Parathyroid adenoma (tissue), 2 donors: ENCODE measurements around the gene SLC22A16.

Experiments
- H2AFZ ChIP-seq: fragments of 300-600 bp; sonication (generic); one replicate; pipeline ENCODE4 v1.7.0; 2017; ENCODE audit warnings: antibody characterized with exemption, mild to moderate bottlenecking
- H3K27ac ChIP-seq: fragments of 300-600 bp; sonication (generic); one replicate; pipeline ENCODE4 v1.7.0; 2017
- H3K27me3 ChIP-seq: fragments of 300-600 bp; sonication (generic); one replicate; pipeline ENCODE4 v1.7.0; 2017; ENCODE audit warnings: low read length; ENCODE audit not compliant: control insufficient read depth, insufficient read depth
- H3K36me3 ChIP-seq: fragments of 300-600 bp; sonication (generic); one replicate; pipeline ENCODE4 v1.7.0; 2017; ENCODE audit warnings: low read length; ENCODE audit not compliant: control insufficient read depth, insufficient read depth
- H3K4me1 ChIP-seq: fragments of 300-600 bp; sonication (generic); one replicate; pipeline ENCODE4 v1.7.0; 2017; ENCODE audit warnings: control low read depth
- H3K4me2 ChIP-seq: fragments of 300-600 bp; sonication (generic); one replicate; pipeline ENCODE4 v1.7.0; 2017; ENCODE audit warnings: low read length
- H3K4me3 ChIP-seq: fragments of 300-600 bp; sonication (generic); one replicate; pipeline ENCODE4 v1.7.0; 2017; ENCODE audit warnings: low read depth, low read length
- H3K79me2 ChIP-seq: fragments of 300-600 bp; sonication (generic); one replicate; pipeline ENCODE4 v1.7.0; 2017; ENCODE audit warnings: control low read depth
- H3K9ac ChIP-seq: fragments of 300-600 bp; sonication (generic); one replicate; pipeline ENCODE4 v1.7.0; 2017; ENCODE audit warnings: mild to moderate bottlenecking
- H3K9me3 ChIP-seq: fragments of 300-600 bp; sonication (generic); one replicate; pipeline ENCODE4 v1.7.0; 2017; ENCODE audit warnings: low read length; ENCODE audit not compliant: control insufficient read depth
- TF ChIP-seq, protein P1 (sequence below): fragments of 300-600 bp; sonication (generic); IDR thresholded peaks from one replicate; pipeline ENCODE4 v1.7.0; 2017; ENCODE audit warnings: antibody characterized with exemption, mild to moderate bottlenecking
- donor health status: primary hyperparathyroidism.

SLC22A16 gene

DNA sequence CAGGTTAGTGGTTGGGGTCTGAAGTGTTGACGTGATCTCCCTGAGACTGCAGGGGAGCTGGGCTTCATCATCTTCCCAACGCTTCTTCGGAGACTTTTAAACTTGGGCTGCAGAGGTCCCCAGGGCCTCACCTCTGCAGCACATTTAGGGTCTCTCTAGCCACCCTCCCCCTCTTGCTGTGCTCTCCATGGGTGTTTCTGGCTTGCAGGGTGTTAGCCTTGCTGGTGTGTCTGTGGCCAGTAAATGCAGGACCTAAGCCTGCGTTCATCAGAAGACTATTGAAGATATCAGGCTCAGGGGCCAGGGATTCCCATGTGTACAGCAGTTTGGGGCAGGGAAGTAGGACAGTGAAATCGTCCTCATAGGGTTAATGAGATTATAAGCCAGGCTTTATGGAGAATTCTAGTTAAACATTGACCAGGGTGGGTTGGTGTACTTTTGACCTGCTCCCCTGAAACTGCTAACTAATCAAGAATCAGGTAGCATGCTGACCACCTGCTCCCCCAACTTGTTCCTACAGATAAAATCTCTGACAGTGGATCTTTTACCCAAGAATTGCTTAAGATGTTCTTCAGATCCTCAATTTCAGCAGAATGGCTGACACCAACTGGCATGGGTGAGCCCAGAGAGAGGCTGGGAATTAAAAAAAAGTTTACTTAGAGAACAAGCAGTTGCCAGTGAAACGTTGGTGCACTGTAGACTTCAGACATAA lies 57.2 kb downstream of the SLC22A16 start:
- H3K9me3 ChIP-seq: no peaks in the 10 kb centered on the region
- TF ChIP-seq, protein P1, sequence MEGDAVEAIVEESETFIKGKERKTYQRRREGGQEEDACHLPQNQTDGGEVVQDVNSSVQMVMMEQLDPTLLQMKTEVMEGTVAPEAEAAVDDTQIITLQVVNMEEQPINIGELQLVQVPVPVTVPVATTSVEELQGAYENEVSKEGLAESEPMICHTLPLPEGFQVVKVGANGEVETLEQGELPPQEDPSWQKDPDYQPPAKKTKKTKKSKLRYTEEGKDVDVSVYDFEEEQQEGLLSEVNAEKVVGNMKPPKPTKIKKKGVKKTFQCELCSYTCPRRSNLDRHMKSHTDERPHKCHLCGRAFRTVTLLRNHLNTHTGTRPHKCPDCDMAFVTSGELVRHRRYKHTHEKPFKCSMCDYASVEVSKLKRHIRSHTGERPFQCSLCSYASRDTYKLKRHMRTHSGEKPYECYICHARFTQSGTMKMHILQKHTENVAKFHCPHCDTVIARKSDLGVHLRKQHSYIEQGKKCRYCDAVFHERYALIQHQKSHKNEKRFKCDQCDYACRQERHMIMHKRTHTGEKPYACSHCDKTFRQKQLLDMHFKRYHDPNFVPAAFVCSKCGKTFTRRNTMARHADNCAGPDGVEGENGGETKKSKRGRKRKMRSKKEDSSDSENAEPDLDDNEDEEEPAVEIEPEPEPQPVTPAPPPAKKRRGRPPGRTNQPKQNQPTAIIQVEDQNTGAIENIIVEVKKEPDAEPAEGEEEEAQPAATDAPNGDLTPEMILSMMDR: no peak
- peaks cover 12% of the 10 kb centered on the region for H3K4me1 ChIP-seq
- no peaks in the 10 kb centered on the region for H3K79me2 ChIP-seq
- no peak overlapping the region for H3K9ac ChIP-seq
- H3K4me2 ChIP-seq: no peak overlapping the region
- H3K27me3 ChIP-seq: no peaks in the 10 kb centered on the region
- H3K4me3 ChIP-seq: no peak overlapping the region
- no peak overlapping the region for H2AFZ ChIP-seq
- no peaks in the 10 kb centered on the region for H3K36me3 ChIP-seq
- no peak overlapping the region for H3K27ac ChIP-seq

GRCh38 chr6:110418594-110418993 lies 57.8 kb downstream of the SLC22A16 start:
- Histone ChIP-seq H3K9ac (no peak overlapping the region), H3K79me2 (no peaks in the 10 kb centered on the region), H3K4me3 (no peak overlapping the region), H3K36me3 (no peaks in the 10 kb centered on the region), H3K9me3 (no peaks in the 10 kb centered on the region), H3K27ac (no peak overlapping the region), H3K27me3 (no peaks in the 10 kb centered on the region), H3K4me1 (peaks cover 12% of the 10 kb centered on the region), H3K4me2 (no peak overlapping the region), H2AFZ (no peak overlapping the region)
- TF ChIP-seq, protein P1: no peak

DNA sequence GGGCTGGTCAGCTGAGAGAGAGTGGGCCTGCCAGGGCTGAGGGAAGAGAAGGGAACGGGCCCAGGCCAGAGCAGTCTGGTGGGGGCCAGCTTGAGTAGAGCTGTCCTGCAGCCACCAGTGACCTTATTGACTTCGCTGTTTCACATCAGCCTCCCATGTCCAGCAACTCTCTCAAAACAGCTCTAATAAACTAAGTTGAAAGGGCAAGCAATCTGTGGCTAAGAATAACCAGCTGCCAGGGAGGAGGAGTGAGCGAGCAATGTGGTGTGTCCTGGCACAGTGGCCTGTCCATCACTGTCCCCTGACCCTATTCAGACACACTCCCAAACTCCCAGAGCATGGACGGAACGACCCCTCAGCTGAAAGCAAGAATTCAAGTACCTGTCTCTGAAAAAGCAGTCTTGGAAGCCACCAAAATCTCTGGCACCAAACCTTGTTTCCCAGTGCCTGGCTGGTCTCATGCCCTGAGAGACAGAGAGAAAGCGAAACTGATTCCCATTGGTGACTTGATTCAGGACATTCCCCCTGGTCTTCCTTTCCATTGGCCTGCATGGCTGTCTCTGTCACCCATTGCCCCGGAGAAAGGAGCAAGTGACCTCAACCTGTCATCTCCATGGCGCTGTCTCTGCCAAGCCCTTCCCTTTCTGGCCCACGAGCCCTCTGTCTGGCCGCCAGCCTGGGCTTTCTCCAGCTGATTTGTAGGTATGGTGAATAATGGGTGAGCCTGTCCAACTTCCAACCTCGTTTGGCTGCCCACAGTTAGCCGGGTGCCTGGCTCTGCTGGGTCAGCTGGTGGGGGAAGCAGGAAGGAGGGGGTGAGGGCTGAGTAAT lies 61.1 kb downstream of the SLC22A16 start, which contains the start of gene DDO:
DDO (minus strand) TSS at position 490 of the 831 bp plus-strand sequence. CDS start 2,113 bp downstream, outside the sequence.
- H2AFZ ChIP-seq: peak within 1 kb of the TSS; percentile 88
- H3K79me2 ChIP-seq: no peaks in the 10 kb centered on the region
- H3K4me3 ChIP-seq: no peak within 1 kb of the TSS
- TF ChIP-seq, protein P1: no peak
- H3K9ac ChIP-seq: peak within 1 kb of the TSS; percentile 55
- peaks cover 12% of the 10 kb centered on the region for H3K4me1 ChIP-seq
- peak within 1 kb of the TSS; percentile 78 for H3K27ac ChIP-seq
- H3K4me2 ChIP-seq: no peak within 1 kb of the TSS
- no peaks in the 10 kb centered on the region for H3K36me3 ChIP-seq
- no peaks in the 10 kb centered on the region for H3K27me3 ChIP-seq
- no peaks in the 10 kb centered on the region for H3K9me3 ChIP-seq

GRCh38 chr6:110414669-110415068 lies 61.7 kb downstream of the SLC22A16 start:
- Histone ChIP-seq H3K9ac (no peak overlapping the region), H2AFZ (peak overlapping the region; percentile 88), H3K27ac (peak overlapping the region; percentile 78), H3K79me2 (no peaks in the 10 kb centered on the region), H3K4me2 (no peak overlapping the region), H3K4me3 (no peak overlapping the region), H3K36me3 (no peaks in the 10 kb centered on the region), H3K27me3 (no peaks in the 10 kb centered on the region), H3K9me3 (no peaks in the 10 kb centered on the region), H3K4me1 (peaks cover 10% of the 10 kb centered on the region)
- TF ChIP-seq, protein P1: no peak
